ENCODE measurements around the gene SNX18.
"Not testable (repeated sequence)": the region's sequence is repeated elsewhere in the genome, so short reads cannot be mapped to it uniquely, and the experiment has no call there.

The SNX18 gene

GRCh38 chr5:54517512-54518145 lies at the start of gene SNX18:
Gene SNX18 (plus strand): TSS chr5:54517759. CDS start chr5:54517953, 194 bp downstream.
- DNase-seq: peak; percentile 93

GRCh38 chr5:54469622-54470021 lies 47.9 kb upstream of the SNX18 start:
- no peak for DNase-seq

GRCh38 chr5:54470128-54470527 lies 47.4 kb upstream of the SNX18 start:
- DNase-seq: no peak

- DNase-seq: no peak
Observed at GRCh38 chr5:54470677-54471076, 46.9 kb upstream of the SNX18 start.

GRCh38 chr5:54471398-54471797 lies 46.2 kb upstream of the SNX18 start:
- DNase-seq: no peak

GRCh38 chr5:54476682-54477081 lies 40.9 kb upstream of the SNX18 start:
- no peak for DNase-seq

- no peak for DNase-seq
Observed at GRCh38 chr5:54477941-54478478, 39.5 kb upstream of the SNX18 start.

- DNase-seq: no peak
Observed at GRCh38 chr5:54480296-54480695, 37.3 kb upstream of the SNX18 start.

GRCh38 chr5:54484219-54484894 lies 33.2 kb upstream of the SNX18 start:
- DNase-seq: no peak

GRCh38 chr5:54485659-54486058 lies 31.9 kb upstream of the SNX18 start:
- not testable (repeated sequence) for DNase-seq

- DNase-seq: not testable (repeated sequence)
Observed at GRCh38 chr5:54489648-54489979, 27.9 kb upstream of the SNX18 start.

GRCh38 chr5:54491326-54491725 lies 26.2 kb upstream of the SNX18 start:
- no peak for DNase-seq

- no peak for DNase-seq
Observed at GRCh38 chr5:54492178-54492577, 25.4 kb upstream of the SNX18 start.

- no peak for DNase-seq
Observed at GRCh38 chr5:54495027-54495426, 22.5 kb upstream of the SNX18 start.

- no peak for DNase-seq
Observed at GRCh38 chr5:54514291-54514690, 3.3 kb upstream of the SNX18 start.

- DNase-seq: no peak
Observed at GRCh38 chr5:54514841-54515432, 2.6 kb upstream of the SNX18 start.

GRCh38 chr5:54515634-54516033 lies 1.9 kb upstream of the SNX18 start:
- DNase-seq: no peak

- no peak for DNase-seq
Observed at GRCh38 chr5:54516051-54516655, 1.4 kb upstream of the SNX18 start.

GRCh38 chr5:54517174-54517511 lies 416 bp upstream of the SNX18 start:
- no peak for DNase-seq

- DNase-seq: peak; percentile 66
Observed at GRCh38 chr5:54518146-54518817, 723 bp downstream of the SNX18 start.

GRCh38 chr5:54518818-54519508 lies 1.4 kb downstream of the SNX18 start:
- no peak for DNase-seq

- no peak for DNase-seq
Observed at GRCh38 chr5:54519509-54519876, 1.9 kb downstream of the SNX18 start.

GRCh38 chr5:54520438-54520846 lies 2.9 kb downstream of the SNX18 start:
- no peak for DNase-seq

Data from activated CD8-positive, alpha-beta memory T cell treated with anti-CD3 and anti-CD28 coated beads, Interleukin-2, amount 50 U/mL, for 4 hours (primary cell).